Osteocyte (in vitro differentiated cells): Measurements from ENCODE around the gene PDE4D. TPM values are rescaled to one million over a fixed set of nuclear protein-coding genes. Genes with fewer than 3 reads are reported as not detected.

Experiments
- DNase-seq: peaks from one replicate; pipeline ENCODE4 v3.0.0; 2021; ENCODE audit warnings: mixed read lengths; ENCODE audit not compliant: unreplicated experiment; ENCODE audit errors: extremely low spot score
- H3K27ac Mint-ChIP-seq: one replicate; pipeline ENCODE4 v1.8.0; 2021; ENCODE audit warnings: mild to moderate bottlenecking, mixed read lengths; ENCODE audit not compliant: unreplicated experiment
- H3K27me3 Mint-ChIP-seq: one replicate; pipeline ENCODE4 v1.8.0; 2021; ENCODE audit warnings: mixed read lengths; ENCODE audit not compliant: unreplicated experiment
- H3K36me3 Mint-ChIP-seq: one replicate; pipeline ENCODE4 v1.8.0; 2021; ENCODE audit warnings: mixed read lengths; ENCODE audit not compliant: unreplicated experiment
- H3K4me1 Mint-ChIP-seq: one replicate; pipeline ENCODE4 v1.8.0; 2021; ENCODE audit warnings: mixed read lengths; ENCODE audit not compliant: unreplicated experiment
- H3K4me3 Mint-ChIP-seq: one replicate; pipeline ENCODE4 v1.8.0; 2021; ENCODE audit warnings: mild to moderate bottlenecking, moderate library complexity, mixed read lengths; ENCODE audit not compliant: unreplicated experiment
- H3K9me3 Mint-ChIP-seq: one replicate; pipeline ENCODE4 v1.8.0; 2021; ENCODE audit warnings: mixed read lengths; ENCODE audit not compliant: unreplicated experiment
- CTCF ChIP-seq: fragments of 200-600 bp; sonication (generic); IDR thresholded peaks from 2 replicates; pipeline ENCODE4 v1.5.0; 2021; ENCODE audit warnings: antibody characterized with exemption, mild to moderate bottlenecking, moderate library complexity
- total RNA-seq: library from RNA; stranded (reverse); gene quantifications from 2 replicates; pipeline ENCODE4 v1.2.1, GENCODE V29; 2021

Gene PDE4D
- total RNA-seq, 1 donor from 2014 or later = 24.2 TPM

- H3K27me3 Mint-ChIP-seq = no peaks in the 10 kb centered on the region
- no peak overlapping the region for H3K27ac Mint-ChIP-seq
- H3K4me1 Mint-ChIP-seq = peaks cover 14% of the 10 kb centered on the region
- H3K4me3 Mint-ChIP-seq = no peak overlapping the region
- no peak for TF ChIP-seq CTCF
- DNase-seq = no peak
- peaks cover 10% of the 10 kb centered on the region for H3K9me3 Mint-ChIP-seq
- H3K36me3 Mint-ChIP-seq = peaks cover 2% of the 10 kb centered on the region
Observed at GRCh38 chr5:59097712-59098111, 795.8 kb downstream of the PDE4D start.

GRCh38 chr5:59097116-59097515, 796.4 kb downstream of the PDE4D start:
- no peak for TF ChIP-seq CTCF
- H3K36me3 Mint-ChIP-seq = peaks cover 2% of the 10 kb centered on the region
- no peak overlapping the region for H3K27ac Mint-ChIP-seq
- no peaks in the 10 kb centered on the region for H3K27me3 Mint-ChIP-seq
- no peak for DNase-seq
- peaks cover 10% of the 10 kb centered on the region for H3K9me3 Mint-ChIP-seq
- H3K4me1 Mint-ChIP-seq = peaks cover 15% of the 10 kb centered on the region
- H3K4me3 Mint-ChIP-seq = no peak overlapping the region

DNA sequence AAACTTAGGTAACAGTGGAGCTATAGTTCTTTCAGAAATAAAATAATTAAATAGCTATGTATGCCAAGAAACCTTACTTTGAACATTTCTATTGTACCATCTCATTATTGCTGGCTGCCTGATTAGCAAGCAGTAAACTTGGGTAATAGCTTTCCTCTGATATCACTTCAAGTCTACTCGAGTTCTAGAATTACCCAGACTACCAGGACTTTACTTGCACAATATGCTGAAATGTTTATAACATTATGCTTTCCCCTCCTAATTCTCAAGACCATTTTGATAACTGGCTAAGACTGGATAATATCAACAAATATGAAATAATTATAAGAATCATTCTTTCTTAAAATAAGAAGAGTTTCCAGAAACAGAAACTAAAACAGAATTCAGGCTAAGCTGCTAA, 798.0 kb downstream of the PDE4D start:
- no peak for DNase-seq
- Mint-ChIP-seq H3K36me3 (peaks cover 4% of the 10 kb centered on the region), H3K4me1 (peaks cover 15% of the 10 kb centered on the region), H3K27me3 (no peaks in the 10 kb centered on the region), H3K9me3 (peaks cover 10% of the 10 kb centered on the region), H3K27ac (no peak overlapping the region), H3K4me3 (no peak overlapping the region)
- no peak for TF ChIP-seq CTCF

DNA sequence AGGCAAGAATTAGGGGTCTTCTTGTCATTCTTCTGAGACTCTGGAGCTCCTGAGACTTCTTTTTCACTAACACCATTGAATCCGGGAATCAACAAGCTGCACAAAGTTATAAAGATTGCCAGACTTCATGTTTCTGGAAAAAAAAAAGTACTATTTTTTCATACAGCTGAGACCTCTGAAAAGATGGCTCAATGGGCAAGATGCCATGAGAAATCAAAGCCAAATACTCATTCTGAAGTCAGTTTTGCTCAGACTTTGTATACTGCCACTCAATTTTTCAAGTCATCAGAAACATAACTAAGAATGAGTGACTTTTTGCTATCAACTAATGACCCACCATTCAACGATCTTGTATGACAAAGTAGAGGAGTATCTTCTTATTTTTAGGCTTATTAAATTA, 798.7 kb downstream of the PDE4D start:
- no peak for TF ChIP-seq CTCF
- DNase-seq = no peak
- peaks cover 15% of the 10 kb centered on the region for H3K4me1 Mint-ChIP-seq

DNA sequence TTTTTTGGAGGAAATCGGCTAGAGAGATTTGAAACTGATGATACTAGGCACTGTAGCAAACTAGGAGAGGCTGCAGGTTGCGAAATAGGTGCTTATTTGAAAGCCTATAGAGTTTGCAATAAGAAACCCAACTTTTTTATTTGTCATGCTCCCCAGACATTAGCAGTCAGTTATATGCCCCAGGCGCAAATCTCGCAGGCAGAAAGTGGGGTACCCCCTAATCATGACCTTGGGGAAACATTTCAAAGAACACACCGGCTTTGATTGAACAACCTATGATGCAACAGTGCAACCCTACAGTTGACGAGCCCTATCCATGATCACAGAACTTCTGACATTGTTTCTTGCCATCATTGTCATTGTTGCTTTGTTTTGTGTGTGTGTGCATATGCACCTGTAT, 800.2 kb downstream of the PDE4D start:
- Mint-ChIP-seq H3K4me3 (no peak overlapping the region), H3K27me3 (no peaks in the 10 kb centered on the region), H3K27ac (no peak overlapping the region), H3K36me3 (peaks cover 4% of the 10 kb centered on the region), H3K4me1 (peaks cover 15% of the 10 kb centered on the region), H3K9me3 (peaks cover 3% of the 10 kb centered on the region)
- DNase-seq = no peak
- TF ChIP-seq CTCF = no peak

More for the DNA sequence above, 798.7 kb downstream of the PDE4D start:
- H3K4me3 Mint-ChIP-seq = no peak overlapping the region
- no peaks in the 10 kb centered on the region for H3K27me3 Mint-ChIP-seq
- peaks cover 4% of the 10 kb centered on the region for H3K36me3 Mint-ChIP-seq
- H3K9me3 Mint-ChIP-seq = peaks cover 5% of the 10 kb centered on the region
- H3K27ac Mint-ChIP-seq = no peak overlapping the region
